Measurements from ENCODE around the gene LRRC74A. TPM values are rescaled to one million over a fixed set of nuclear protein-coding genes. Genes with fewer than 3 reads are reported as not detected.

Gene LRRC74A
- total and polyA plus RNA-seq, 2 donors (not counting 3 experiments of a cell fraction or from before 2014, with no cell fraction given), result not detected

DNA sequence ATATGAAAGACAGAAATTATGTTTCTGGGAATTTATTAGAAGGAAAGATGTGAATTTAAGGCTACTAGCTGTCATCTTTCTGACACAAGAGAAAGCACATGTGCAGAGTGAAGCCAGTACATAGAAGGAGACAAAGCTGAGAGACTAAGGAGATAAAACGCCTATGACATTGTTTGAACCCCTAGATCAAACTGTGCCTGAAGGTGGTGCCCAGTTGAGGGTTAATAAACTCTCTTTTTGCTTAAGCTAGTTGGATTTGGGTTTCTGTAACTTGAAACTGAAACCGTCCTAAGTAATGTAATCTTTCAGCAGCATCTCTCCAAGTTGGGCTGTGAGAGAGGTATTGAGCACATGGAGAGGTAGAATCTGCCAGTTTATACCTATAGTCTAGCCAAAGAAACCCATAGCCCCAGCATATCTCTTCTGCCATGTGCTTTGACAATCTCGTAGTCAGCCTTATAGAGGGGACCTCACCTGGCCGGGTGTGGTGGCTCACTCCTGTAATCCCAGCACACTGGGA, 84.2 kb downstream of the LRRC74A start:
- intact Hi-C loops (cut with micrococcal nuclease), result no loop called here
- no peak for FAIRE-seq

More for the DNA sequence above, 84.2 kb downstream of the LRRC74A start:
- no peak overlapping the region for H3K27ac ChIP-seq (ENCODE audit: insufficient read depth, low read depth, low read length)
- no peaks in the 10 kb centered on the region for H4K20me1 ChIP-seq (replicated peaks; ENCODE audit: control insufficient read depth, extremely low read depth, insufficient read depth, low read length)
- H3K9me1 ChIP-seq (replicated peaks; ENCODE audit: control insufficient read depth, extremely low read depth, insufficient read depth, low read length), result no peaks in the 10 kb centered on the region
- ChIA-PET CTCF (interaction anchor here (2.6 to 6.2 kb wide), 5 partner anchors 35 to 157 kb away, joined by 10 to 209 read pairs (median 63); no protein-coding TSS in a partner anchor), POLR2A (no interaction called here)
- no peak overlapping the region for H3K4me2 ChIP-seq (ENCODE audit: insufficient read depth, low read length)
- no peak overlapping the region for H2AFZ ChIP-seq (ENCODE audit: low read depth, low read length)
- TF ChIP-seq EZH2 (IDR thresholded peaks at IDR 0.05; ENCODE audit: borderline replicate concordance, low read depth, low read length, severe bottlenecking) (no peak), POLR2AphosphoS5 (IDR thresholded peaks at IDR 0.05; ENCODE audit: insufficient read depth, low read depth, low read length) (no peak), POLR2A (IDR thresholded peaks at IDR 0.05; ENCODE audit: low read depth, low read length) (no peak), GATA2 (IDR thresholded peaks at IDR 0.05; ENCODE audit: insufficient read depth, insufficient read length, low read depth, low read length) (no peak), JUN (IDR thresholded peaks at IDR 0.05; ENCODE audit: borderline replicate concordance, insufficient read depth, insufficient read length, low read depth) (no peak), FOS (IDR thresholded peaks at IDR 0.05; ENCODE audit: borderline replicate concordance, insufficient read depth, low read length) (no peak), MYC (IDR thresholded peaks at IDR 0.05; ENCODE audit: low read depth, low read length) (no peak)
- TF ChIP-seq, protein P1, sequence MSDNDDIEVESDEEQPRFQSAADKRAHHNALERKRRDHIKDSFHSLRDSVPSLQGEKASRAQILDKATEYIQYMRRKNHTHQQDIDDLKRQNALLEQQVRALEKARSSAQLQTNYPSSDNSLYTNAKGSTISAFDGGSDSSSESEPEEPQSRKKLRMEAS (IDR thresholded peaks at IDR 0.05; ENCODE audit: insufficient read depth, insufficient read length), result no peak
- TF ChIP-seq, protein P2, sequence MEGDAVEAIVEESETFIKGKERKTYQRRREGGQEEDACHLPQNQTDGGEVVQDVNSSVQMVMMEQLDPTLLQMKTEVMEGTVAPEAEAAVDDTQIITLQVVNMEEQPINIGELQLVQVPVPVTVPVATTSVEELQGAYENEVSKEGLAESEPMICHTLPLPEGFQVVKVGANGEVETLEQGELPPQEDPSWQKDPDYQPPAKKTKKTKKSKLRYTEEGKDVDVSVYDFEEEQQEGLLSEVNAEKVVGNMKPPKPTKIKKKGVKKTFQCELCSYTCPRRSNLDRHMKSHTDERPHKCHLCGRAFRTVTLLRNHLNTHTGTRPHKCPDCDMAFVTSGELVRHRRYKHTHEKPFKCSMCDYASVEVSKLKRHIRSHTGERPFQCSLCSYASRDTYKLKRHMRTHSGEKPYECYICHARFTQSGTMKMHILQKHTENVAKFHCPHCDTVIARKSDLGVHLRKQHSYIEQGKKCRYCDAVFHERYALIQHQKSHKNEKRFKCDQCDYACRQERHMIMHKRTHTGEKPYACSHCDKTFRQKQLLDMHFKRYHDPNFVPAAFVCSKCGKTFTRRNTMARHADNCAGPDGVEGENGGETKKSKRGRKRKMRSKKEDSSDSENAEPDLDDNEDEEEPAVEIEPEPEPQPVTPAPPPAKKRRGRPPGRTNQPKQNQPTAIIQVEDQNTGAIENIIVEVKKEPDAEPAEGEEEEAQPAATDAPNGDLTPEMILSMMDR (IDR thresholded peaks at IDR 0.05; ENCODE audit: extremely low read depth in 1 of 2, insufficient read depth in 1 of 2, low read depth in 1 of 2, low read length in 2 of 2), result no peak
- H3K9me3 ChIP-seq (replicated peaks; ENCODE audit: control insufficient read depth, insufficient read depth, low read length), result no peaks in the 10 kb centered on the region
- BruUV-seq (replicated peaks), result no TSS peak
- H3K36me3 ChIP-seq (ENCODE audit: control insufficient read depth in 2 of 2, extremely low read depth in 1 of 2, insufficient read depth in 2 of 2, low read length in 2 of 2), result no peaks in the 10 kb centered on the region
- H3K4me1 ChIP-seq (ENCODE audit: control insufficient read depth, extremely low read depth, insufficient read depth, low read length), result peaks cover 3% of the 10 kb centered on the region
- H3K79me2 ChIP-seq (ENCODE audit: control insufficient read depth, insufficient read depth, low read length), result no peaks in the 10 kb centered on the region
- no peaks in the 10 kb centered on the region for H3K27me3 ChIP-seq (ENCODE audit: control insufficient read depth in 2 of 2, insufficient read depth in 2 of 2, low read length in 2 of 2)
- no peak overlapping the region for H3K9ac ChIP-seq (replicated peaks; ENCODE audit: extremely low read depth, insufficient read depth, low read length)
- DNase-seq (ENCODE audit: low read depth, low spot score), result no peak
- dilution Hi-C loops (cut with MboI; ENCODE audit: extremely low pct_ligation_motif_present, low sequenced_read_pairs), result no loop called here
- H3K4me3 ChIP-seq (replicated peaks in 1 of 3; ENCODE audit: insufficient read depth in 1 of 3, low read depth in 1 of 3, low read length in 3 of 3), result no peak overlapping the region

Data from endothelial cell of umbilical vein (primary cell).